ENCODE data around the gene NYNRIN. TPM values are rescaled to one million over a fixed set of nuclear protein-coding genes. Genes with fewer than 3 reads are reported as not detected.

Gene NYNRIN
- total RNA-seq, 1 donor from 2014 or later = 8.0 TPM

- peaks cover 5% of the 10 kb centered on the region for H3K36me3 ChIP-seq
- H3K27ac ChIP-seq (replicated peaks) = no peak overlapping the region
- no peak for TF ChIP-seq CTCF (IDR thresholded peaks at IDR 0.05; ENCODE audit: borderline replicate concordance)
- no peak overlapping the region for H3K4me3 ChIP-seq
- no peaks in the 10 kb centered on the region for H3K27me3 ChIP-seq (ENCODE audit: low read depth)
- intact Hi-C loops (cut with micrococcal nuclease) = no loop called here
- no peaks in the 10 kb centered on the region for H3K9me3 ChIP-seq (replicated peaks)
- DNase-seq = no peak
- peaks cover 67% of the 10 kb centered on the region for H3K4me1 ChIP-seq
These were observed 29.0 kb downstream of the NYNRIN start for GRCh38 chr14:24427537-24428508.

- no peak for TF ChIP-seq CTCF (IDR thresholded peaks at IDR 0.05; ENCODE audit: borderline replicate concordance)
- intact Hi-C loops (cut with micrococcal nuclease) = no loop called here
- Histone ChIP-seq H3K4me3 (peak overlapping the region; percentile 81), H3K36me3 (peaks cover 14% of the 10 kb centered on the region), H3K4me1 (peaks cover 72% of the 10 kb centered on the region), H3K27me3 (ENCODE audit: low read depth) (no peaks in the 10 kb centered on the region), H3K27ac (replicated peaks) (peak overlapping the region; percentile 96), H3K9me3 (replicated peaks) (no peaks in the 10 kb centered on the region)
- no peak for DNase-seq
These were observed 30.0 kb downstream of the NYNRIN start for GRCh38 chr14:24428628-24429394.

- H3K9me3 ChIP-seq (replicated peaks) = no peaks in the 10 kb centered on the region
- H3K4me3 ChIP-seq = peak within 1 kb of the TSS; percentile 81
- H3K4me1 ChIP-seq = peaks cover 70% of the 10 kb centered on the region
- peak; percentile 93 for DNase-seq
- H3K27me3 ChIP-seq (ENCODE audit: low read depth) = no peaks in the 10 kb centered on the region
- TF ChIP-seq CTCF (IDR thresholded peaks at IDR 0.05; ENCODE audit: borderline replicate concordance) = no peak
- peak within 1 kb of the TSS; percentile 96 for H3K27ac ChIP-seq (replicated peaks)
- intact Hi-C loops (cut with micrococcal nuclease) = loop anchor here (5.0 kb wide), 1 partner anchor 62 kb away; the partner anchor contains the start of gene NFATC4
- H3K36me3 ChIP-seq = peaks cover 19% of the 10 kb centered on the region
These were observed 30.8 kb downstream of the NYNRIN start, which contains the start of the genes CBLN3 and KHNYN for GRCh38 chr14:24429395-24430142. Gene CBLN3 (minus strand): TSS chr14:24429668. CDS start chr14:24429054, 614 bp downstream. Gene KHNYN (plus strand): TSS chr14:24429954. CDS start chr14:24430731, 777 bp downstream.

- Histone ChIP-seq H3K36me3 (peaks cover 19% of the 10 kb centered on the region), H3K27me3 (ENCODE audit: low read depth) (no peaks in the 10 kb centered on the region), H3K4me1 (peaks cover 64% of the 10 kb centered on the region), H3K4me3 (peak overlapping the region; percentile 81), H3K9me3 (replicated peaks) (no peaks in the 10 kb centered on the region), H3K27ac (replicated peaks) (peak overlapping the region; percentile 96)
- intact Hi-C loops (cut with micrococcal nuclease) = loop anchor here (5.0 kb wide), 1 partner anchor 63 kb away; the partner anchor contains the start of gene NFATC4
- no peak for TF ChIP-seq CTCF (IDR thresholded peaks at IDR 0.05; ENCODE audit: borderline replicate concordance)
- peak; percentile 87 for DNase-seq
These were observed 31.4 kb downstream of the NYNRIN start for GRCh38 chr14:24430143-24430681.
